ENCODE data around the gene CCSER1. TPM values are rescaled to one million over a fixed set of nuclear protein-coding genes. Genes with fewer than 3 reads are reported as not detected.
"Not testable (repeated sequence)": the region's sequence is repeated elsewhere in the genome, so short reads cannot be mapped to it uniquely, and the experiment has no call there.

The CCSER1 gene
- total RNA-seq, 1 experiment from 2014 or later = 0.05 TPM

- Histone ChIP-seq H3K27ac (ENCODE audit: low read length) (no peak overlapping the region), H3K4me1 (ENCODE audit: control insufficient read depth, insufficient read depth, low read length) (no peaks in the 10 kb centered on the region), H3K36me3 (ENCODE audit: control insufficient read depth, insufficient read depth, low read length) (no peaks in the 10 kb centered on the region), H3K9me3 (ENCODE audit: control insufficient read depth, insufficient read depth, low read depth, low read length) (no peaks in the 10 kb centered on the region), H3K27me3 (ENCODE audit: control insufficient read depth, insufficient read depth, low read length) (no peaks in the 10 kb centered on the region), H3K4me3 (ENCODE audit: low read depth in 2 of 2, low read length in 2 of 2) (no peak overlapping the region)
- ChIA-PET POLR2A (no interaction called here), CTCF (no interaction called here)
- TF ChIP-seq CTCF (IDR thresholded peaks at IDR 0.05) = no peak
- no peak for TF ChIP-seq REST (IDR thresholded peaks at IDR 0.05; ENCODE audit: insufficient read depth in 1 of 2, low read depth in 2 of 2, low read length in 1 of 2)
- TF ChIP-seq TCF7L2 (IDR thresholded peaks at IDR 0.05; ENCODE audit: low read depth, low read length) = no peak
- TF ChIP-seq SIN3A (IDR thresholded peaks at IDR 0.05; ENCODE audit: borderline replicate concordance, insufficient read depth, low read depth, low read length) = no peak
- TF ChIP-seq POLR2AphosphoS5 (IDR thresholded peaks at IDR 0.05; ENCODE audit: low read depth, low read length) = no peak
- in situ Hi-C loops (cut with HindIII; ENCODE audit: low pct_unique_long_range_greater_than_20kb, low sequenced_read_pairs) = no loop called here
- intact Hi-C loops (cut with micrococcal nuclease; ENCODE audit: unreplicated experiment) = no loop called here
- DNase-seq (ENCODE audit: low read depth, low spot score) (no peak), ATAC-seq (no peak)
- BruUV-seq (replicated peaks) = no TSS peak
These were observed 761.4 kb downstream of the CCSER1 start for GRCh38 chr4:90888571-90888970.

GRCh38 chr4:90889171-90889570 is 762.0 kb downstream of the CCSER1 start:
- no peaks in the 10 kb centered on the region for H3K4me1 ChIP-seq (ENCODE audit: control insufficient read depth, insufficient read depth, low read length)
- in situ Hi-C loops (cut with HindIII; ENCODE audit: low pct_unique_long_range_greater_than_20kb, low sequenced_read_pairs) (no loop called here), intact Hi-C loops (cut with micrococcal nuclease; ENCODE audit: unreplicated experiment) (no loop called here)
- no TSS peak for BruUV-seq (replicated peaks)
- TF ChIP-seq CTCF (IDR thresholded peaks at IDR 0.05) (no peak), POLR2AphosphoS5 (IDR thresholded peaks at IDR 0.05; ENCODE audit: low read depth, low read length) (no peak)
- H3K9me3 ChIP-seq (ENCODE audit: control insufficient read depth, insufficient read depth, low read depth, low read length) = no peaks in the 10 kb centered on the region
- ChIA-PET POLR2A (no interaction called here), CTCF (no interaction called here)
- H3K4me3 ChIP-seq (ENCODE audit: low read depth in 2 of 2, low read length in 2 of 2) = no peak overlapping the region
- no peak overlapping the region for H3K27ac ChIP-seq (ENCODE audit: low read length)
- no peaks in the 10 kb centered on the region for H3K27me3 ChIP-seq (ENCODE audit: control insufficient read depth, insufficient read depth, low read length)
- no peak for DNase-seq (ENCODE audit: low read depth, low spot score)
- H3K36me3 ChIP-seq (ENCODE audit: control insufficient read depth, insufficient read depth, low read length) = no peaks in the 10 kb centered on the region
- no peak for ATAC-seq

- H3K4me3 ChIP-seq (ENCODE audit: low read depth in 2 of 2, low read length in 2 of 2); intact Hi-C loops (cut with micrococcal nuclease; ENCODE audit: unreplicated experiment); ATAC-seq; H3K36me3 ChIP-seq (ENCODE audit: control insufficient read depth, insufficient read depth, low read length); H3K27me3 ChIP-seq (ENCODE audit: control insufficient read depth, insufficient read depth, low read length); DNase-seq (ENCODE audit: low read depth, low spot score); BruUV-seq (replicated peaks); H3K27ac ChIP-seq (ENCODE audit: low read length); H3K9me3 ChIP-seq (ENCODE audit: control insufficient read depth, insufficient read depth, low read depth, low read length); in situ Hi-C loops (cut with HindIII; ENCODE audit: low pct_unique_long_range_greater_than_20kb, low sequenced_read_pairs); POLR2A ChIA-PET; H3K4me1 ChIP-seq (ENCODE audit: control insufficient read depth, insufficient read depth, low read length): not testable (repeated sequence)
- CTCF ChIA-PET = interaction anchor here (0.6 kb wide), 1 partner anchor 210 kb away, joined by 3 read pairs; no protein-coding TSS in a partner anchor
These were observed 776.2 kb downstream of the CCSER1 start for GRCh38 chr4:90903413-90903812.
